Left ventricle myocardium inferior (tissue), 1 donor: ENCODE results near the gene IFNA14. TPM values are rescaled to one million over a fixed set of nuclear protein-coding genes. Genes with fewer than 3 reads are reported as not detected.
"Not testable (repeated sequence)": the region's sequence is repeated elsewhere in the genome, so short reads cannot be mapped to it uniquely, and the experiment has no call there.

Experiments used
- DNase-seq: peaks from one replicate; pipeline ENCODE4 v3.0.0-alpha.2; 2020
- H3K27ac ChIP-seq: fragments of 200-600 bp; replicated peaks from 2 replicates; pipeline ENCODE4 v1.8.0; 2021
- H3K27me3 ChIP-seq: fragments of 200-600 bp; 2 replicates; pipeline ENCODE4 v1.8.0; 2021; ENCODE audit warnings: low read depth
- H3K36me3 ChIP-seq: fragments of 200-600 bp; 2 replicates; pipeline ENCODE4 v1.8.0; 2021
- H3K4me1 ChIP-seq: fragments of 200-600 bp; 2 replicates; pipeline ENCODE4 v1.8.0; 2021
- H3K4me3 ChIP-seq: fragments of 200-600 bp; 2 replicates; pipeline ENCODE4 v1.8.0; 2021; ENCODE audit warnings: mild to moderate bottlenecking, moderate library complexity
- H3K9me3 ChIP-seq: fragments of 200-600 bp; replicated peaks from 2 replicates; pipeline ENCODE4 v1.8.0; 2021
- intact Hi-C: fragments of 100-400 bp; cut with micrococcal nuclease; formaldehyde crosslinking; loops from one replicate; pipeline ENCODE4 v1.11.0; 2022
- total RNA-seq: library from RNA; stranded (reverse); fragmentation: NEBNext Ultra II Directional; extraction: Animal tissue kit (Norgen Biotek cat#: 25700); gene quantifications from one replicate; pipeline ENCODE4 v1.2.1, GENCODE V29; 2021
- TF ChIP-seq, protein P1 (sequence below): fragments of 200-600 bp; IDR thresholded peaks from 2 replicates; pipeline ENCODE4 v1.8.0; 2021; ENCODE audit warnings: antibody characterized with exemption, mild to moderate bottlenecking, borderline replicate concordance
- donor health status: DM: no; HTN: yes; CAD: no; lungs with severe emphysema.

The IFNA14 gene
- total RNA-seq, 1 donor from 2014 or later = not detected

DNA sequence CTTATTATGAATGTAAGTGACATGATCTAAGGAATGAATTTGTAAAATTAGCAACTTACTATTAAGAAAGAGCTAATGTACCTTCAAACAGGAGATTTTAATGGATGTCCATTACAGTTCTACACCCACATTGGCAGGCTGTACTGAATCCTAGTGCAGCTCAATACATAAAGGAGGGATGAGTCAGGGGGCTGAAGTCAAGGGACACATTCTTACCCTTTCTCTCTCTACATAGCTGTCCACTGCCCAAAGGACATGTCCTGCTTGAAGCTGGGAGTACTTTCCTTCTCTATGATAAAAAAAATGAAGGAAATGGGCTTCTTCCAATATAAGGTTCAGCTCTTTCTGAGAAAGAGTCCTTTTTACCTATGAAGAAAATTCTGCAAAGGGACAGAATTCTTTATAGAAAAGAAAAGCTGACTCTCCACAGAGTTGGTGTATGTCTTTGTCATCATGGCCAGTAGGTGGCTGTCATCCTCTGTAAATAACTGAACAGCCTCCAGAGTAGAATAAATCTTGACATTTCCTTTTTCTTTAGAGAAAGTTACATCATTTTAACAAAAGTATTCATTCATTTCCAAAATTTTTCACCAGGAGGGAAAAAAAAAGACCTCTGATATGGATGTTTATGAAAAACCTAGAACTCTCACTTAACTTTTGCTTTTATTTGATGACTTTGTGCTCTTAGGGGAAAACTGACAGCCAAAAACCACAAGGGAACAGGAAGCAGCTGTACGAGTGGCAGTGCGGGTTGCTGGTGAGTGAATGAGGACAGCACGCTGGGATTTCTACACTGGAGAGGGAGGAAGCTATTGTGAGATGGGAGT, 13.1 kb upstream of the IFNA14 start:
- Histone ChIP-seq H3K4me3 (peak overlapping the region; percentile 14), H3K9me3 (no peaks in the 10 kb centered on the region), H3K27me3 (peaks cover 66% of the 10 kb centered on the region), H3K36me3 (no peaks in the 10 kb centered on the region), H3K4me1 (peaks cover 9% of the 10 kb centered on the region), H3K27ac (no peak overlapping the region)
- peak; percentile 24 for DNase-seq
- TF ChIP-seq, protein P1, sequence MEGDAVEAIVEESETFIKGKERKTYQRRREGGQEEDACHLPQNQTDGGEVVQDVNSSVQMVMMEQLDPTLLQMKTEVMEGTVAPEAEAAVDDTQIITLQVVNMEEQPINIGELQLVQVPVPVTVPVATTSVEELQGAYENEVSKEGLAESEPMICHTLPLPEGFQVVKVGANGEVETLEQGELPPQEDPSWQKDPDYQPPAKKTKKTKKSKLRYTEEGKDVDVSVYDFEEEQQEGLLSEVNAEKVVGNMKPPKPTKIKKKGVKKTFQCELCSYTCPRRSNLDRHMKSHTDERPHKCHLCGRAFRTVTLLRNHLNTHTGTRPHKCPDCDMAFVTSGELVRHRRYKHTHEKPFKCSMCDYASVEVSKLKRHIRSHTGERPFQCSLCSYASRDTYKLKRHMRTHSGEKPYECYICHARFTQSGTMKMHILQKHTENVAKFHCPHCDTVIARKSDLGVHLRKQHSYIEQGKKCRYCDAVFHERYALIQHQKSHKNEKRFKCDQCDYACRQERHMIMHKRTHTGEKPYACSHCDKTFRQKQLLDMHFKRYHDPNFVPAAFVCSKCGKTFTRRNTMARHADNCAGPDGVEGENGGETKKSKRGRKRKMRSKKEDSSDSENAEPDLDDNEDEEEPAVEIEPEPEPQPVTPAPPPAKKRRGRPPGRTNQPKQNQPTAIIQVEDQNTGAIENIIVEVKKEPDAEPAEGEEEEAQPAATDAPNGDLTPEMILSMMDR = peak; percentile 54
- intact Hi-C loops = no loop called here

DNA sequence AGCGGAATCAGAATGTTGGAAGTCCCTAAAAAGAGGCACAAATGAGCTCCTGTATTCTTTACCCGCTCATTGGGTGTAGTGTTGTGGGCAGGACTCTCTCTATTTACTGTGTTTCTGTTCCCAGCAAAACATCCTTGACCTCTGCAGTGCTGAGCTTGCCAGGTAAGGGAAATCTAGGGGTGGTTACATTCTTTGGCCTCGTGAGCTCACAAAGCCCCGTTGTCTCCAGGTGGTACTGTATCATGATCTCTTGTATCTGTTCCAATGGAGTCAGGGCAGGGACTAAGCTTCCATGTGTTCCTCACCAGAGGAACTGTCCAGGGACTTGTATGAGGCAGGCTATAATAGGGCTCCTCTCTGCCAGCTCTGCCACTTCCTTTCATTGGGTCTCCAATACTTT, 11.8 kb upstream of the IFNA14 start:
- intact Hi-C loops = no loop called here

DNA sequence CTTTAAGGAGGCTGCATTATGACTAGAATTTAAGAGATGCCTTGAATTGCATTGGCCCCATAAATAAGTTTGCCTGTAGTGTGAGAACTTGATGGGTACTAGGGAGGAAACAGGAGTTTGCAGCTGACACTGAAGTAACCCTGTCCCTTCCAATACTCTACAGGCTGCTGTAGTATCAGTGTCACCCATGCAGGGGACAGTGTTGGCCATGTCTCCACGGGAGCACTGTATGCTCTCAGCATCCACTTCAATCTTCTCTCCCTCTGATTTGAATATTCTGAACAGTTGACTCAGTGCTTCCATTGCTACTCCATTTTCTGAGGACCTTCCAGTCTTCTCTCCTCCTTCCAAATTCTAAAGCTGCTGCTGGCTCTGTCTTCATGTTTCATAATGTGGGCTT, 11.4 kb upstream of the IFNA14 start:
- intact Hi-C loops = no loop called here
- Histone ChIP-seq H3K27ac (no peak overlapping the region), H3K4me1 (peaks cover 9% of the 10 kb centered on the region), H3K36me3 (no peaks in the 10 kb centered on the region), H3K4me3 (no peak overlapping the region), H3K9me3 (no peaks in the 10 kb centered on the region), H3K27me3 (peaks cover 61% of the 10 kb centered on the region)
- no peak for DNase-seq
- TF ChIP-seq, protein P1 = no peak

More for the DNA sequence above, 11.8 kb upstream of the IFNA14 start:
- Histone ChIP-seq H3K4me1 (peaks cover 9% of the 10 kb centered on the region), H3K9me3 (no peaks in the 10 kb centered on the region), H3K4me3 (no peak overlapping the region), H3K36me3 (no peaks in the 10 kb centered on the region), H3K27ac (no peak overlapping the region), H3K27me3 (peaks cover 62% of the 10 kb centered on the region)
- TF ChIP-seq, protein P1 = no peak
- DNase-seq = no peak

DNA sequence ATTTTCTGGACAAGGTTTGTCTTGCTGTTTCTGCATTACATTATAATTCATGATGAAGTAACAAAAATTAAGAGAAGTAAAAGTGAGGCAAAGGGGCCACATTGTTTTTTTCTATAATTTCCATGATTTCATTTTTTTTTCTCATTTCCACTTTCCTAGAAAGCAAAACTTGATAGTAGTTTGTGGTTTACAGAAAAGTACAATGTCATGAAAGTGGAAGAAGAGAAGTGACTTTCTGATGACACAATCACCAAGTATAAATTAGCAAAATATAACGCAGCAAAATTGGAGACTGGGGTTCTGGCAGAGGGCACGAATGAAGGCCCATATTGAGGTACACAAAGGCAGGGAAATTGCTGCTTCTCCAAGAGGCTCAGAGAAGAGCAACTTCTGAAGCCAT, 5.0 kb upstream of the IFNA14 start:
- intact Hi-C loops = no loop called here
- Histone ChIP-seq H3K27ac (no peak overlapping the region), H3K9me3 (no peaks in the 10 kb centered on the region), H3K4me3 (no peak overlapping the region), H3K27me3 (peaks cover 52% of the 10 kb centered on the region), H3K36me3 (no peaks in the 10 kb centered on the region), H3K4me1 (no peaks in the 10 kb centered on the region)
- TF ChIP-seq, protein P1 = no peak
- DNase-seq = no peak

DNA sequence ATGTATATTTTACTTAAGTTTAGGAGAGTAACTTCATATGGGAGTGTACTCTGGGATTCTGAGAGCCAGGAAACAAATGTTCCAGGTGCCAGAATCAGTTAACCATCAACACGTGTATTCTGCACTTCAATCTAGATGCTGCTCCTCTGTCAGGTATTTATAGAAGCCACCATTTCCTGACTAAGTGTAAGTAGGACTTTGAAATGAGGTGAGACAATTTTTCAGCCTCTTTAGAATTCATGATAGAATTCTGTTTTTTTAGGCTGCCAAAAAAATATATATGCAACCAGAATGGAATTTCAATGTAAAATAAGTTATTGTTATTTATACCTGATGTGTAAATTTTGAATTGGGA, 3.5 kb downstream of the IFNA14 start:
- H3K4me1 ChIP-seq, H3K27ac ChIP-seq, H3K4me3 ChIP-seq, intact Hi-C loops, H3K36me3 ChIP-seq, H3K9me3 ChIP-seq, DNase-seq: not testable (repeated sequence)
- H3K27me3 ChIP-seq = peaks cover 17% of the 10 kb centered on the region
